HG02884 (cell line): Measurements from ENCODE around the gene KCNMA1.

Source experiments
- ATAC-seq: cut with Tn5 transposase; IDR thresholded peaks from one replicate; pipeline ENCODE4 v1.9.1; 2021; ENCODE audit warnings: mild to moderate bottlenecking, moderate library complexity; ENCODE audit not compliant: unreplicated experiment

Gene KCNMA1

DNA sequence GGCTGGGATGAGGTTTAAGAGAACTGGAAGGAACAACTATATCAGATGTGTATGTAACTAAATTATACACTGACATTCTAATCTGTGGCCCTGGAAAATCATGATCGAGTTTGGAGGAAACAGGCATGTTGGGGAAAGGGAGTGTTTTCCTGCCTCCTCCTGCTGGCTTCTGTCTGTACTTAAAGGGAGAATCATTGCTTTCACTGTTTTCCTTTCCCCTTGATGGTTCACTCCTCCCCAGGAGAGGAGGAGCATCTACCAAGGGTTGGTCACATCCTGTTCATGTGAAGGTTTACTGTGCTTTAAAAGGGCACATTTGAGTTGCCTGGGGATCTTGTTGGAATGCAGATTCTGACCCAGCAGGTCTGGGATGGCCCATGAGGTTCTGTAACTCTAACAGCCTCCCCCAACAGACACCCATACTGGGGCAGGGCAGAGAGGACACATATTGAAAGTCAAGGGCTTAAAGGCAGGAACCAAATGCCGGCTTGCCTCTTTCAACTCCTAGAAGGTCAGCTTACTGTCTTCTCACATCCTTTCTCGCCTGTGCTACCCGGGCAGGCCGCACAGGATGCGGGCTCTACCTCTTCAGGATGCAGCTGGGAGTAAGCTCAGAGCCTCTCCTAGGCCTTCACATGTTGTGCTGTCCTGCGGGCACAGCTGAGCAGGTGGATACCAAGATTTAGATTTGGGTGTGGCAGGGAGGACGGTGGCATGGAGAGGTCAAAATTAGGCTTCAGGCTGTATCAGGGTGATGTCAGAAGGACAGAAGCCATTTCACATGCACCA, 694.8 kb downstream of the KCNMA1 start:
- no peak for ATAC-seq

DNA sequence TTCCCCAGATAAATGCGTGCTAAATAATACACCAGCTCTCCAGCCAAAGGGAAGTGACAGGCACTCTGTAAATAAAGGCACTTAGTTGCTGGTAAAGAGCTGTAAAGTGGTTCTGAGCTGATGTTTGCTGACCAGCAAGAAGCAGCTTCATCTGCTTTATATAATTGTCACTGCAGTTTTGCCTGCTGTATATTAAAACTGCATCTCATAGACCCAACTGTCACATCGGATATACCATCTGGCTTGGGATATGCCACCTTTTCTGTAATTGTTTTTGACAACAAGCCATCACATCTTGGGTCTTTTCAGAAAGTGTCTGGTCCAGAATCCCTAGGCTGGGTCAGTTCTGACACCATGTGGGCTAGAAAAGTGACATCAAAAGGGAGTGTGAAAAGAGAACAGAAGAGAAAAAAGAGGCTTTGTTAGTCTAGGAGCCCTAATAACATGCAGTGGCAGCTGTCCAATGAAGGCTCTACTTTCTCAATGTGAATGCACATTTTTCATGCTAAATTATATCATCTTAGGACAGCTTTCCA, 697.6 kb downstream of the KCNMA1 start:
- no peak for ATAC-seq

DNA sequence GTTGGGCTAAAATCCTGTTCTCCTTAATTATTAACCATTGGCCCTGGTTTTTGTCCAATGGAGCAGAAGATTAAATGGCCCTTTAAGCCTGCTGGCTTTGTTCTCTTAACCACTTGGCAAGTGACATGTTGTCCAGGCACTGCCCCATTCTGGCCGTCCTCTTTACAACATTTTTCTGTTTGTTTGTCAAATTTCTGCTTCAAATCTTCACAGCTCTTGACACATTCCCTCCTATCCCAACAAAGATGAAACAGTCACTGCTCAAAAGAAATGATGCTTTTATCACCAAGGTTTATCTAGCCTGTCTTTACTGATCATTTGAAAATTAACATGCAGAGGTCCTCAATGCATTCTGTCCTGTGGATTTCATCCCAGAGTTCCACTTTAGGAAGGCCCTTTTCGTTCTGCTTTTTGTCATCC, 700.4 kb downstream of the KCNMA1 start:
- no peak for ATAC-seq

DNA sequence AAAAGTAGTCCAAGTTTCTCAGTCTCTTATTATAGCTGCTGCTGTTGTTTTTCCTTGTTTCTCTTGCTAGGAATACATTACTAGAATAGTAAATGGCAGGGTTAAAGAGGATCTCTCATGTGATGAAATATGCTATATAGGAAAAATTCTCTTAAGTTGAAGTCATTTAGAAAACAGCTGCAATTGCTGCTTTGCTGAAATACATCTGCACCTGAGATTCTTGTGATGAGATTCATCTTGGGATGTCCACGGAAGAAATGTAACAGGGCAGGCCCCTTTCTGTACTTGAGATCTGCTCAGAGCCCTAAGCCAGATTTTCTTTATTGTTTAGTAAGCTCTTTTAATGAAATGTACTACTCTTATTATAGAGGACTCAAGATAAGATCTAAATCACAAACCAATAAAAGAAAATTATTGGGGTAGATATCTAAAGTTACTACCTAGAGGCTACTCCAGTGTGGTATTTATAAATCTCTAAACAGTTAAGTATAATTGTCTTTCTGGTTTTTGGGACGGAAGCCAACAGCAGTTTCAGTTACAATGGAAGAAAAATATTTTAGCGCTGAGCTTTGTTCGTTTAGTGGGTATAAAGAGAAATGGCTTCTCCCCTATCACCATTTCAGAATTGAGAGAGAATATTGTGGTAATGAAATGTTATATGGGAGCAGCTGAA, 701.5 kb downstream of the KCNMA1 start:
- ATAC-seq, result no peak

DNA sequence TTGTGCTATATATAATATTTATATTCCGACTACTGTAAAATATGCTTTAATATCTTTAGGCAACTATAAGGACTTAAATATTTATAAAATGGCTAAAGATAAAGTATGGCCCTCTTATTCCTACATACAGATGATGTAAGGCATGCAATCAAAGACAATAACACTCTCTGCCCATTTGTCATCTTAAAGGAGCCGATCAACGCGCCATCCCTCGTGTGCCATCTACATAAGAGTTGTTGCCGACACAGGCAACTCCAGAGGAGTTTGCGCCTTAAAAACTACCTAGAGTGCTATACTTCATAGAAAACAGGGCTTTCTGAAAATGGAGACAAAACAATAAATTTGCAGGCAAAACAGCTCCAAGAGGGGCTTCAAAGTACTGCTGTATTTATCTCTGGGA, 709.0 kb downstream of the KCNMA1 start:
- no peak for ATAC-seq

DNA sequence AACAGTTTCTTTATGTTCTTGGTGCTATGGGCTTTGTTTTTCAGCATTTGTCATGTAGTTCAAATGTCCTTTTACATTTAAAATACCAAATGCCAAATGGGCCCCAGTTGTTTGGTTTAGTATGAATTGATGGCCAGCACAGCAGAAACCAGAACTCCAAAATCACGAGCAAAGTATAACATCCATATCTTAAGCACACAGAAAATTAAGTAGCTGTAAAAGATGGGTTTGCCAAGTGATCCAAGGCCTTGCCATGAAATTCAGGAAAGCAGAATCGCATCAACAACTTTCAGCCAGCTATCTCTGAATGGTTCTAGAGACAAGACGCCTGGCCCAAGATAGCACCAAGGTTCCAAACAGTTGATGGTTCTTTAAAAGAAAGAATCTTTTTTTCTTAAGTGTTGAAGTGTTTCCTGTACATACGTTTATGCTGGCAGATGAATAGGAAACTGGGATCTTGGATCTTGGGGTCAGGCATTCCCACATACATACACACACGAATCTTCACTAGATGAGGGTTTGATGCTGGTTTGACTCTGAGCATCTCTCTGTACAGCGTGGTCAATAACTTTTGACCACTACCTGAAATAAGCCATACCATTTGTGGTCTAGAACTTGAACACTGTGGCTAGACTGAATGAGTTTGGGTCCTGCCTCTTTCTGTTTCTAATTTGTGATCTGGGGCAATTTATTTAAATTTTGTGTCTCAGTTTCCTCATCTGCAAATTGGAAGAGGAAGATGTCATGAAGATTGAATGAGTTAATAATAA, 711.8 kb downstream of the KCNMA1 start:
- ATAC-seq, result no peak

DNA sequence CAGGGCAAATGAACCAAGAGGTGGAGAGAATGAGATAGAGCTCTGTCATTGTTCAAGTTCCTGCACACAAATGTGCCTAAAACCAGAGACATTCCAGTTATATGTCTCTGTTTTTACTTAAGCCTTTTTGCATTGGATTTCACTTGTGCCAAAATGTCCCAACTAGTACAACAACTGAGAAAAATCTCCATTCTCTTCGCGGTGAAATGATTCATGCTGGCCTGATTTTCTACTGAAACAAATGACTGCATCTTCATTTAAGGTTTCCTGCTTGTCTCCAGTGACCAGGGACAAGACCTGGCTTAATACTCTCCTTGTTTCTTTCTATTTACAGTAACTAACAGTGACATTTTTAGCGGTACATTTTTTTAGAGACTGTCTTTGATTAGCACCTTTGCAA, 714.9 kb downstream of the KCNMA1 start:
- no peak for ATAC-seq

DNA sequence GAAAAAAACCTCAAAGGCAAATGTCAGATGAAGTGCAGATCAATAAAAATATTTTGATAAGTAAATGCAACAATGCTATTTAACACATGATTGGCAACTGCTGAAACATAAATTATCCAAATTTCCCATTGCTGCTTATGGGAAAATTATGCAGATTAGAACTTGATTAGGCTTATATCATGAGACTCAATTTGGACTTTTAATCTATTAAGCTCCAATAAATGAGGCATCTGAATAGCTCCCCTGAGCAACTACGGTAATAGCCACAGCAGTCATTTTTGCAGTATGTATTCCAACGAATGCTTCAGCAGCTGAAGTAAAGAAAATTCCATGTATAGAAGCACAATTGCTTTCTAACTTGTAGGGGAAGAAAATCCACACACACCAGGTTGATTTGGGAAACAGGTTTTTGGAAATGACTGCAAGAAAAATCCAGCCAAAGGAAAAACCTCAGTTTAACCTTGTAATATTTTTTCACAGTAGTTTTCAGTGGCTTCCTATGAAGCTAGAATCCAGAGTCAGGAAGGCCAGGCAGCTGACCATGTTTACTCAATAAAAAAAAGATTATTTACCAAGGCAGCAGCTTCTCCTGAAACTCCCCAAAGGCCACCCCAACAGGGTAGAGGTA, 716.1 kb downstream of the KCNMA1 start:
- ATAC-seq, result no peak

DNA sequence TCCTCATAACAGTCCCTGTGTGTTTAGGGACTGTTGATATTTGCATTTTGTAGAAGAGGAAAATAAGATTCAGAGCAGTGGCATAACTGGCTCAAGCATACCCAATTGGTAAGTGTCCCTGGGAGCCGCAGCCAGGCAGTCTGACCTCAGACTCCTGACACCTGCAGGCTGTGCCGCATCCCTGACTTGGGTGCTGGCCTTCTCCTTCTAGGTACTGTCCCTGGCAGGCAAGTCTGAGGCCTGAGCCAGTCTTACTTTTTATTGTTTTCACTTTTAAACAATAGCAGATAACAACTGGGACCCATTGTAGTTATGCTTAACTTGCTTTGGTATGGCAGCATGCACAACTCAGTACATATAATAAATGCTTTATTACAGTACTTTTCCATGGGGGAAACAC, 717.0 kb downstream of the KCNMA1 start:
- ATAC-seq, result no peak

DNA sequence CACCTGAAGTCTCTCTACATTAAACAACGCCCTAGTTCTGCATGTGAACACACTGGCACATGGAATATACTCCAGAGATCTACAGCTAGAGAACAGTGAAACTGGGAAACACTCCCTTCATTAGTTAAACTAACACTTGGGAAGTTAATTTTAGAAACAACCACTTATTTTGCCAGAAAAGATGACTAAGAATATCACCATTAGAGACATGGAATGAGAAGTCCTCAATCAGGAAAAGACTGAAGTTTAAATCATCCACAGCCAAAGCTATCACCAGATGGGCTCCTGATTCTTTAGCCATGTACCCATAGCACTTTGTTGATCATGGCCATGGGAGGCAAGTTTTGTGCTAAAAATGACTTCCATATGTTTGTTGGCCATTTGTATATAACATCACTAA, 719.5 kb downstream of the KCNMA1 start:
- no peak for ATAC-seq

DNA sequence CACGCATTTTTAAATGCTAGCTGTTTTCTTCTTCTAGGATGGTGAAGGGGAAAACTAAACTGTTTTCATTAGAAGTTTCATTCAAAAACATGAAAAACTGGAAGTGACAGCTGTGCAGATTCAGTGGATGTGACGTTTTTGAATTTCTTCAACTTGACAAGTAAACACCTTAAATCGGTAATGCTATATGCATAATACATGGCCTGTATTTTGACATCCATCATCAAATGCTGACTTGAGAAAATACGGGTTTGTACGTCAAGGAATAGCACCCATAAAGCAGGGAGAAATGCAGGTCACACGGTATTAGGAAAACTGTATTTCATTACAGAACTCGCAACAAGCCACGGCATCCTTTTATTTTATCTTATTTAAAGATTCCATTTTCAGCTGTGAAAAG, 720.5 kb downstream of the KCNMA1 start:
- ATAC-seq, result no peak

DNA sequence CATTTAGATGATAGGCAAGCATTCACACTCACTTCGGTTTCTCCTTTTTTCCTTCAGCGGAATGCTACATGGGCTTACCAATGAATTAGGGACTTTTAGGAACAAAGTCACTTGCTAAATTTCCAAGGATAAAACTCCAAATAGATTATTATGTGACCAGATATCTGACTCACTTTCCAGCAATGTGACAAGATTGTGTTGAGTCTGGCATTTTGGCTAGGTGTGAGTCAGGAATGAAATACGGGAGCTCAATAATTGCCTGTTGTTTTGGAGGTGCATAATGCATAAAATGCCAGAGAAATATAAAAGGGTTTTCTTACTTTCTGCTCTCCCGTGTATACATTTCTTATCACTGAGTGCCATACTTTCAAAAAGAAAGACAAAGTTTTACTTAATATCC, 721.1 kb downstream of the KCNMA1 start:
- ATAC-seq, result no peak

DNA sequence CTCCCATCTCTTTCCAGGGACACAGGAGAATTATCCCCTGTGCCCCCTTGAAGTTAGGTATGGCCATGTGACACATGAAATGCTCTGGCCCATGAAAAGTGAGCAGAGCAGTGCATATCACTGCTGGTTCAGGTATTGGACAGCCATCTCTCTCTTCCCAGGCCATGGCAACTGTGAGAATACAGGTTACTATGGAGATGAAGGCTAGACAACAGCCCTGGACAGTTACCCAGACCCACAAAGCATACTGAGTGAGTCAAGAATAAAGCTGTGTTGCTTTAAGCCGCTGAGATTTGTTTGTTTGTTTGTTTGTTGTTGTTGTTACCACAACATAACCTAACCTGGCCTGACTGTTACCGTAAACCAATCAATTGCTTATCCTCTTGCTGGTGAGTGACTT, 722.3 kb downstream of the KCNMA1 start:
- no peak for ATAC-seq

DNA sequence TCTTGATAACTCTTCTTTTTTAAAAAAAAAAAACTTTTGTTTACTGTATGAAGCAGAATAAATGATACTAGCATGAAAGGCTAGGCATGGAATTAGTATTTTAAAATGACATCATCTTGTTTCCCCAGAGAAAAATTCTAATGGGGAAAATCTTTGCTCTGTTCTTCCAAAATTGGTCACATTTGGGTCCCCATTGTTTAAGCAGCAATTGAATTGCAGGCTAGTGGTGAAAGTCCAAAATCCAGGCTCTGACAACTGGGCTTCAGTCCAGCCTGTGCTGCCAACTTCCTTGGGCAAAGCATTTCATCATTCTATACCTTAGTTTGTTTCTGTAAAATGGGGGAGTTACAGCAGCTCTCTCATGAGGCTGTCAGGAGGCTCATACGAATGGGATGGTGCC, 726.4 kb downstream of the KCNMA1 start:
- no peak for ATAC-seq

DNA sequence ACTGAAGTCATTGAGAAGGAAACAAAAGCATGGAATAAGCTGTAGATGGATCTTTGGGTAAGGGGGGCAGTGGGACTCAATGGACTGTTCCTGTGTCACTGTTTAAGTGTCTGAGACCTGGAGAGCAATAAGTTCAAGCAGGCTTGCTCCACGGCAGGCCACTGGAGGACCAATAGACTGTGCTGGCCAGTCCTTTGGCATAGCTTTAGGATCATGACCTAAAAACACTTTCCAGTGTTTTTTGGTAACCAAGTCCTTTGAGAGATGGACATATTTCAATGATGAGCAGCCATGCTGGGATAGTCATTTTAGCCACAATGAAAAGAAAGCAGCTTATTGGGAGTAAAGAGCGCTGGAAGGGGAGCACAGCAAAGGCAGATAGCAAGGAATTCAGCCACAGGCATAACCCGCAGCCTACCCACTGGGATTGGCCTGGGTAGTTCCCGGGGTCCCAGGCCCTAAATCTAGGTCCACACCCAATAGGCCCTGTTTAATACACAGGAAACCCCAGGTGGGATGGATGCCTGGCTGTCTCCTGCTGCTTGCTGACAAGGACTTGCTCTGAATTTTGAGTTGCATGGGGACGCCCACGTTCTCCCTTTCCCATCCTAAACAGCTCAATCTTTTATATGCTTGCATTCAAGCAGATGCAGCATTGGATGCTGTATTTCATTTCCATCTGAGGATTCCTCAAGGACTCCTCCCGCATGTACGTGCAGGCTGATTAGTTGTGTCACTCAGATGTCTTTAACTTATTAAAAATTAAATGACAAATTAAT, 727.2 kb downstream of the KCNMA1 start:
- no peak for ATAC-seq

DNA sequence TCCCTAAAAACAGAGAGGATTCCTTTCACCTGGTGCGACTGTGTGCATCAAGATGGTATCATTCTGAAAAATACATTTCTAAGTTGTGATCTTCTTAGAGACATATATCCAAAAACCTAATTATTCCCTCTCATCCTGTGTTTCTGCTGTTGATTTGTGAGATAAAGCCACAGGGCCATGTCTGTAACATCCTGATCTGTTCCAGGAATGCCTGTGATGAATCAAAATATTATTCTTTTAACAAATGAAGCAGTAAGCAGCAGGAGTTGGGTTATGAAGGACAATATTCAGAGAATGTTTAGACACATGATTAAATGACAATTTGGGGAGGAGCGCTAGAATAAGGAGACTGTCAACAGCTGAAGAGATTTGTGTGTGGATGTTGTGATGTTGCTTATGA, 731.4 kb downstream of the KCNMA1 start:
- no peak for ATAC-seq

DNA sequence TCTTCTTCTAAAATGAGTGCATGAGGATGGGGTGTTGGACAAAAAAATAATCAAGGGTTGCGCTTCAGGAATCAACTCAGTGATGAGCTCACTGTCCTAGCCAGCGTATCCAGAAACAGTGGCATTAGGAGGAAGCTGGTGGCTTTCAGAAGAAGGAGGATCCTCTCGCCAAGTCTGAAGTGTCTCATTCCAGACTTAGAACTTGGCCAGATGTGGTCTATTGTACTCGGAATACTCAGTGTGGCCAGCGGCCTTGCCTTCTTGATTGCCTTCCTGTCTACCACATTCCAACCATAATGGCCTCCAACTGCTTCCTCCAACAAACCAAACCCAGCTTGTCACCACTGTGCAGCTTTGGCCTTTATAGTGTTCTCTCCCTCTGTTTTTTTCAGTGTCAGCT, 732.4 kb downstream of the KCNMA1 start:
- ATAC-seq, result no peak

DNA sequence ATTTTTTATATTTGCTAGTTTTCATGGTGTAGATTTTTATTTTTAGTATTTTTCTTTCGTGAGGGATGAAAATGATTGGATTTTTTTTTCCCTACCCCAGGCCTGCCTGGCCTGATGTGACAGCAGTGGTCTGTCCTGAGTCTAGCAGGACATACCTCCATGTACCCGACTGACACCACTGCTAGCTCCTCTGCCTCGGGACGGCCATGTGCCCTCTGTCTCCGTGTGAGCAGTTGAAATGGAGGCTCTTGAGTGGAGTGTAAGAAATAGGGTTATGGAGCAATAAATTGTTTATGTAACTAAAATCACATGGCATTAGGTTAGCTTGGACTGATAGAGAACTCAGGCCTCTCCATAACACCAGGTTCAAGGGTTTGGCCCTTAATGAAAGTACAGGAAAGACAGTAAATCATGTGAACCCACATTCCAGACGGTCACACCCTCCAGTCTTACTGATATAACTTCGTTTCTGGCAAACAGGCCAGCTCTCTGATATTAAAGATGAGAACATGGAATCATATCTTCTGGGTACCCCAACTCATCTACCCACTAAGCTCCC, 734.1 kb downstream of the KCNMA1 start:
- no peak for ATAC-seq

DNA sequence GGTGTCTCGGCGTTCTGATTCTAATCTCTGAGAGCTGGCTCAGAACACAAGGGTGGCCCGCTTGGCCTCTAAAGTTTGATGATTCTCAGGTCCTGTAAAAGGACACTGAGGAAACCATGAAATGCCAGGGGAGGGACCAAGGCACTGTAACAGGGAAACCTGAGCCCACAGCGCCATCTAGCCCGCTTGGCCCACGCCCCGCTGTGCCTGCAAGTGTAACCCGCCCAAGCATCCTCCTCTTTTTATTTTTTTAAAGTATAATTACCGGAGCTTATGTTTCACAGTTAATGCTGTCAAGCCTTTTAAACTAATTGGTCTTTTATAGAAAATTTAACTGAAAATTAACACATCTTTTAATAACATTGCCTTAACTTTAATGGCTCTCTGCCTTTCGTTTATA, 734.7 kb downstream of the KCNMA1 start:
- ATAC-seq, result no peak

DNA sequence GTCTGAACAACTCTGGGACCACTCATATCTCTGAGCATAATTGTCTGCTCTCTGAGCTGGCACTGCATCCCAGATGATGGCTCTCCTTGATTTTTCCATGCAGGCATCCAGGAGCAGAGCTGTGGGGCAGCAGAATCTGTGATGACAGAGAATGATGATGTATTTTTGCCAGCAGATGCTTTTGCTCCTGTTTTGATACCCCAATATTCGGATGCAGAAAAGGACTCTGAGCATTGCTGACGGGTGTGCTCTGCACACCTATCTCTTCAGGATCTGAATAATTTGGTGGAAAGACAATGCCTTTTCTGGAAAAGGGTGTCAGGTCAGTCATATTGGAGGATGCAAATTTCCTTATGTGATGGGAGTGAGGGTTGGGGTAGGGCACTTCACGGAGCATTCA, 735.9 kb downstream of the KCNMA1 start:
- no peak for ATAC-seq
